ENCODE results near the gene MORN5.

DNA sequence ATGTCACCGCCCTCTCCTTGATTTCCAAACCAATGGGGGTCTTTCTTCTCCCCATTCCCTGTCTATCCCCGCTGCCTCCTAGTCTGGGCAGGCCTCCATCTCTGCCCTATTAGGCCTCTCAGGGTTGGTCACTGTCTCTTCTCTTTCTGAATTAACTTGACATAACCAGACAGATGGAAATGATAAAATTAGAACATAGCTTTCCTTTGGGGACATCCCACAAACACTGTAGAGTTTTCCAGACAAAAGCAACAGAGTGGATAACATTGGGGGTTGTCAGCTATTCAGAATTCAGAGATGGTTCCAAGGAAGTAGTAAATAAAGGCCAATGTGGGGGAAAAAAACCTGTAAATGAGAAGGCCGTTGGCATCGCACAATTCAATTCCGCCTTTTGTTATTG, 44.3 kb downstream of the MORN5 start:
- TF ChIP-seq POLR2A (IDR thresholded peaks at IDR 0.05; ENCODE audit: extremely low read depth, insufficient read length) (no peak), MYC (IDR thresholded peaks at IDR 0.05; ENCODE audit: low read depth, low read length) (no peak)
- TF ChIP-seq, protein P1, sequence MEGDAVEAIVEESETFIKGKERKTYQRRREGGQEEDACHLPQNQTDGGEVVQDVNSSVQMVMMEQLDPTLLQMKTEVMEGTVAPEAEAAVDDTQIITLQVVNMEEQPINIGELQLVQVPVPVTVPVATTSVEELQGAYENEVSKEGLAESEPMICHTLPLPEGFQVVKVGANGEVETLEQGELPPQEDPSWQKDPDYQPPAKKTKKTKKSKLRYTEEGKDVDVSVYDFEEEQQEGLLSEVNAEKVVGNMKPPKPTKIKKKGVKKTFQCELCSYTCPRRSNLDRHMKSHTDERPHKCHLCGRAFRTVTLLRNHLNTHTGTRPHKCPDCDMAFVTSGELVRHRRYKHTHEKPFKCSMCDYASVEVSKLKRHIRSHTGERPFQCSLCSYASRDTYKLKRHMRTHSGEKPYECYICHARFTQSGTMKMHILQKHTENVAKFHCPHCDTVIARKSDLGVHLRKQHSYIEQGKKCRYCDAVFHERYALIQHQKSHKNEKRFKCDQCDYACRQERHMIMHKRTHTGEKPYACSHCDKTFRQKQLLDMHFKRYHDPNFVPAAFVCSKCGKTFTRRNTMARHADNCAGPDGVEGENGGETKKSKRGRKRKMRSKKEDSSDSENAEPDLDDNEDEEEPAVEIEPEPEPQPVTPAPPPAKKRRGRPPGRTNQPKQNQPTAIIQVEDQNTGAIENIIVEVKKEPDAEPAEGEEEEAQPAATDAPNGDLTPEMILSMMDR (IDR thresholded peaks at IDR 0.05; ENCODE audit: low read depth, low read length), result no peak
- TF ChIP-seq, protein P2, sequence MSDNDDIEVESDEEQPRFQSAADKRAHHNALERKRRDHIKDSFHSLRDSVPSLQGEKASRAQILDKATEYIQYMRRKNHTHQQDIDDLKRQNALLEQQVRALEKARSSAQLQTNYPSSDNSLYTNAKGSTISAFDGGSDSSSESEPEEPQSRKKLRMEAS (IDR thresholded peaks at IDR 0.05; ENCODE audit: low read depth, low read length), result no peak
